SIG-M5 treated with dmso at 0.1 percent for 504 hours (cell line): ENCODE results near the gene ZFP57.

ENCODE experiments used
- DNase-seq: peaks from one replicate; lab custom pipeline; 2025; ENCODE audit not compliant: unreplicated experiment; lab: John Stamatoyannopoulos, UW

Gene ZFP57

GRCh38 chr6:29626948-29627754 is 53.8 kb downstream of the ZFP57 start:
- no peak for DNase-seq

DNA sequence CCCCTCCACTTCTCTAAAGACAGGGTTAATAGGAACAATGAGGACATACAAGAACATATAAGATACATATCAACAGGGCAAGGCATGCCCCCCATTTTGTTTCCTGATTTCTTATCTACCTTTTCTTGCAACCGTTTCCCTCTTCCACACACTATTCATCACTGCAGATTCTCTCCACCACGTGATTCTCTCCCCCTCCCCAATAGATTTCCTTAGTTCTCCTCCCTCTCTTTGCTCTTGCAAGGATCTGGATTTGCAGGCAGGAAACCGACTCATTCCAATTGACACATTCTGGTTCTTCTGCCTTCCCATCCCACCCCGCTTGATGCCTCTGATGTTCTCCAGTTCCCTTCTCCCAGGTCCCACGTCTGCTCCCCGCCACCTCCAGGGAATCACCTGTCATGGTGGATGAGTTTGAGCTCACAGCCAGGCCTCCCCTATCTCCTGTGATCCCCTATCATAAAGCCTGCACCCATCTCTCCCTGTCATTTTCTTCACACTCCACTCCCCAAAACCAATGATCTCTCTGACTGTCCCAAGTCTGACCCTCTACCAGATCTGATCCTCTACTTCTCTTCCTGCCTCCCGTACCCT is 55.5 kb downstream of the ZFP57 start:
- DNase-seq = no peak

GRCh38 chr6:29624520-29624961 is 56.4 kb downstream of the ZFP57 start:
- no peak for DNase-seq
